Stimulated activated CD4-positive, alpha-beta T cell treated with anti-CD3 and anti-CD28 coated beads, Interleukin-1b, Interleukin-23, amount 100 ng/mL, for 24 hours (primary cell): Measurements from ENCODE around the gene IL18R1.
A peak's percentile ranks its signal among the peaks of the same experiment; 100 is the strongest.

Experiments used
- DNase-seq, 4 experiments: peaks; one replicate each; pipeline ENCODE4 v3.0.0-alpha.2; 2020; ENCODE audit warnings: low read depth in 4 of 4, low spot score in 1 of 4

Gene IL18R1

GRCh38 chr2:102432386-102432785, 76.8 kb downstream of the IL18R1 start:
- no peak for DNase-seq

GRCh38 chr2:102433973-102434654, 78.5 kb downstream of the IL18R1 start:
- no peak for DNase-seq

- no peak for DNase-seq
These were observed 79.2 kb downstream of the IL18R1 start for GRCh38 chr2:102434655-102435381.

- DNase-seq, result no peak
These were observed 80.1 kb downstream of the IL18R1 start for GRCh38 chr2:102435741-102436140.

- no peak for DNase-seq
These were observed 80.7 kb downstream of the IL18R1 start for GRCh38 chr2:102436323-102436722.

GRCh38 chr2:102437122-102437521, 81.5 kb downstream of the IL18R1 start:
- no peak for DNase-seq

GRCh38 chr2:102438111-102438510, 82.5 kb downstream of the IL18R1 start:
- DNase-seq, result no peak

- no peak for DNase-seq
These were observed 83.0 kb downstream of the IL18R1 start for GRCh38 chr2:102438578-102438977.

- DNase-seq, result no peak
These were observed 83.6 kb downstream of the IL18R1 start for GRCh38 chr2:102439065-102439695.

- DNase-seq, result peak in 2 of 4 experiments; percentile 17 to 18
These were observed 87.6 kb downstream of the IL18R1 start for GRCh38 chr2:102442967-102443828.

- no peak for DNase-seq
These were observed 88.6 kb downstream of the IL18R1 start for GRCh38 chr2:102444233-102444632.

GRCh38 chr2:102446936-102447335, 91.3 kb downstream of the IL18R1 start:
- no peak for DNase-seq
